CD4-positive, alpha-beta T cell treated with Interferon alpha-2 for 1 hour (primary cell): Measurements from ENCODE around the gene LRRK2.
"Not testable (repeated sequence)": the region's sequence is repeated elsewhere in the genome, so short reads cannot be mapped to it uniquely, and the experiment has no call there.

Source experiments
- DNase-seq, 2 donors: peaks; one replicate each; pipeline ENCODE4 v3.0.0-alpha.2; 2020 to 2022

Gene LRRK2

DNA sequence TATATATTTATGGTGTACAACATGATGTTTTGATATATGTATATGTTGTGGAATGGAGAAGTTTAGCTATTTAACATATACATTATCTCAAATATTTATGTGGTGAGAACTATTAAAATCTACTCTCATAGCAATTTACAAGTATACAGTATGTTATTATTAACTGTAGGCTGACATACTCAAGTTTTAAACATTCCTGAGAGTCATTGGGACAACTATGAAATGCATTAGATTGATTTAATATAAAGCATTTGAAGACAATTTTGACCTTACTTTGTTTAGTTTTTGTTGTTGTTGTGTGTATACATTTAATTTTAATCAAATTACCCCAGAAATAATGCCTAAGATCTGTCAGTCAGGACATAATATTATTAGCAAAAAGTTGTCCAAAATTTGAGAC, 99.5 kb downstream of the LRRK2 start:
- no peak for DNase-seq

DNA sequence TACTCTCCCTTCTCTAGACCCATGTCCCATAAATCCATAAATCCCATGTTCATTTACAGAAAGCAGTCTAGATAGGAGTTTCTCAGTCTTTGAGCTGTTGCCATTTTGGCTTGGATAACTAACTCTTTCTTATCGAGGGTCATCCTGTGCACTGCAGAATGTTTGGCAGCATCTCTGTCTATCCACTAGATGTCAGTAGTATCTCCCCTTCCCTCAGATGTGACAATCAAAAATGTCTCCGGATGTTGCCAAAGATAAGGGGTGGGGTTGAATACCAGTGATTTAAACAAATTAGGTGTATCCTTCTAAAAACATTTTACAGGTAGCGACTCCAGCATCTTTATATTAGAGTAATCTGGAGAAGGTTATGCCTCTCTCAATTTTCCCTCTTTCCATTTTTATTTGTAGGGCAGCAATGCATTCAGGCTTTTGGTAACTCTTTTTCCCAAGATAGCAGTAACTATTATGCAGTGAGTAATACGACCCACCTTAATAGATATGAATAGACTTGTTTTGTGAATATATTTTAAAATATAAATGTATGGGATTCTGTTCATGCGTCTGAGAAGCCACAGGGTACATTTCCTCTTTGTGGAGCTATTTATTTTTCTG, 100.7 kb downstream of the LRRK2 start:
- peak in 1 of 2 donors; percentile 13 for DNase-seq

DNA sequence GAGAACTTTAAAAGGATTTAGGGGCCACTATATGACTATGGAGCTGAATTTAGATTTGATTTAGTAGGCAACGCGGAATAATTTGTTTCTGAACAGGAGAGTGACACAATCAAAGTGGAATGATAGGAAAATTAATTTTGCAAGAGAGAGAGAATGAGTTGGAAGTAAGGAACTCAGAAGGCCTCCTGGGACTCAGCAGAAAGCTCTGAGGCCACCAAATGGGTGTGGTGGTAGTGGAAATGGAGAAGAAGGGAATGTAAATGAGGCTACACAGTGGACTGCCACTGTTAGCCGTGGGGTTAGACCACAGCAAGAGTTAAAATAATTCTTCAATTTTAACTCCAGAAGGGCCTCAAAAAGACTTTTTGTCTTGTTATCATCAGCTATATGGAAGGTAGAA, 102.7 kb downstream of the LRRK2 start:
- DNase-seq = no peak

DNA sequence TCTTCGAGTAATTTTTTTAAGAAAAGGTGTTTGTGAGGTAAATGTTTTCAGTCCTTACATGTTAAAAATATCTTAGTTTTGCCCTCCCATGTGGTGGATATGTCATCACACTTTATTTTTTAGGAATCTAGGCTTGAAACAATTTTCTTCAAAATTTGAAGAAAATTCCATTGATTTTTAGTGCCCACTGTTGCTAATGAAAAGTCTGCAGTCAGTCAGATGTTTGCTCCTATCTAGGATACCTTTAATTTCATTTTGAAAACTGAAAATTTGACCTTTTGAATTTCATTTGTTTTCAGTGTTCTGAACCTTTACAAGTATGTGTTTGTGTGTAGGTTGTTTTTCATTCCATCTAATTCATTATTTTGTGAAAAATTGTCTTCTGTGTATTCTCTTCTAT, 105.4 kb downstream of the LRRK2 start:
- no peak for DNase-seq

DNA sequence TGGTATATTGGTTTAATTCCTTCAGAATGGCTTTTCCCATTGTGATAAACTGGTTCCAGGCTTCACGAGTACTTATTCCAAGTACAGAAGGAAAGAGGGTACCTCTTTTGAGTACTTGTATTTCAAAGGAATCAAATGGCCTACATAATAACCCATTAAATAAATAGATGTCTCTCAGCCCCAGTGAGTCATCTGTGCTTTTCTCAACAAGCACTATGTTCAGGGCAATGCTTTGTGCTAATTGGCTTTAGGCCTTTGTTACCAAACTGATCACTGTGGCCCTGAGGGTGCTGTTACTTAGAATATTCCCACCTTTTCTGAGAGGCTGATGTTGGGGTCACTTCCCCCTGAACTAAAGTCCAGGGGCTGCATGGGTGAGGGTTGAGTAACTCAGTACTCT, 107.1 kb downstream of the LRRK2 start:
- no peak for DNase-seq

DNA sequence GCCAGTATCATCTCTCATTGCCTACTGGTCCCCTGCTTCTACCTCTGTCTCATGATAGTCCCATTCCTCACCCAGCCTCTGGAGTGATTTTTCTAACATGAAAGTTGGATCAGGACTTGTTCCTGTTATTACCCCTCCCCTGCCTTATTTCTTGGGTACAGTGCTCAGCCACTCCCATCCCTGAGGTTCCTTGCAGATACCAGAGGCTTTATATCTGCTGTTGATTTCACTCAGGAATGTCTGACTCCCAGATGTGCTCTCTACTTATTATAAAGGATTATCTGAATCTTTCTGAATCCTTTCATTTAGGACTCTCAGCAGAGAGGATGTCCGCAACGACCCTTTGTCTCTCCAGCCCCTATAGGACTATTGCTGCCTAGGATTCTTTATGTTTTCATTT, 111.2 kb downstream of the LRRK2 start:
- no peak for DNase-seq

DNA sequence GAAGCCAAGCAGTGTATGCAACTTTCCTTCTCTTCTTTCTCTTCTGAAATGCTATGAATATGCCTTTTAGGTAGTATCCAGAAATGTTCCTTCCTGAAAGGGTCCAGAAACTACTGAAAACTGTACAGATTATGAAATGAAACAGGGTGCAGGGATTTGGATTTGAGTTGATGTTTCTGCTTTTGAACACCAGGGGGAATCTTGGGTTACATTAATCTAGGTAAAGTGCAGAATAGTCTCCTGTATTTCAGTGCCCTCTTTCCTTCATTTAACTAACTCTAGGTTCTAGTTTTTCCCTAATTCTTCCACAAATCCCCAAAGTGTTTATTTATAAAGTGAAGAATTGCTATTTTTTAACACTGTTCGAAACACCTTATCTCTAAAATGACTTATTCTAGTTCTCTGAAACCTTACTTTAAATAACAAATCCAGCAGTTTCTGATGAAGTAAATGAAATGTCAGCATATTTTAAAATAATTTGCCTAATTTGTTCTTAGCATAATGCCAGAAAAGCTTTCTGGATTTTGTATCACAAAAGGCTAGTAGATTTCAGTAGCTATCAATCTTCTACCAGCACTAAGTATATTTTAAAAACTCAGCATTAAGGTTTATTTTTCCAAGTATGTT, 111.9 kb downstream of the LRRK2 start:
- no peak for DNase-seq

DNA sequence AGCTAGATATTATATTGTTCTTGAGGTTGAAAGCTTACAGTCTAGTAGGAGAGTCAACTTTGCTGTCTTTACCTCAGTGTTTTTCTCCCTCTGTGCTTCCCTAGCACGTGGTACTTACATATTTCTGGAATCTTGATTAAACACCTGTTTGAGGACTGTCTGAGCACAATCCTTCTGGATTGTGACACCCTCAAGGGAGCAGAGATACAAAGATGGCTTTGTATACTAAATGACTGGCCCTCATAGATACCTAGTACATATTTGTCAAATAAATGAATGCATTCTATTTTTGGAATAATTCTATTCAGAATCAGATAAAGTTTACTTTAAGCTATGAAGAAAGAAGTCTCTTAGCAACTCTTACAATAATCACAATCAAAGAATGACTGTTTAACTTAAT, 113.3 kb downstream of the LRRK2 start:
- DNase-seq = no peak

DNA sequence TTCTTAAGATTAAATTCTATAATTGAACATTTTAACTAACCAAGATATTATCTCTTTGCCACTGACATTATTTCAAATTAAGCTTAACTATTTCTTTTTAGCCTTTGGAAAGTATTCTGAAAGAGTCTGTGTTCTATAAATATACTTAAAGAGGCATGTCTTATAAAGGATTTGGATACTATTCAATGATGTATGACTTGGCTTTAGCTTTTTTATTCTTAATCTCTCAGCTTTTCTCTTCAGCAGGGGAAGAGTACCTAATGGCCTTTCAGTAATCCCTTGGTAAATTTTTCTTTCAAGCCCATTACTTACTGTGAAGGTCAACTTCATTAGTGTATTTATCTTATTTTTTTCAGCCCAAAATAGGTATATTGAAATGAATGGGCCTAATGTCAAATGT, 113.8 kb downstream of the LRRK2 start:
- DNase-seq = no peak

DNA sequence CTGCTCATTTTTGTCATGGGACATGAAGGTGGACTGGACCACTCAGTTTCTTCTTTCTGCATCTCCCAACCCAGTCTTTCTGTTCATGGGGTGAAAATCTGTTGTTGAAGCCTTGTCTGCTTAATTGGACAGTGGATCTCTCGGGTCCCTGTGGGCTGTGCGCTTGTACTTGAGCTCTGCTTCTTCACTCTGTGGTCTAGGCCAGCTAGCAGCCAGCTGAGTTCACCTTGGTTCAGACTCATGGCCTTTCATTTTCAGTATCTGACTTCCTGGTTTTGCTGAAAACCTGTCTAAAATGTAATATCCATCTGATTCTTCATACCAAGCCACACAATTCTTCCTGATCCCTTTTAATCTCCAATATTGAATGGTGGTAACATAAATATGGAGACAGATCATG, 117.2 kb downstream of the LRRK2 start:
- no peak for DNase-seq

DNA sequence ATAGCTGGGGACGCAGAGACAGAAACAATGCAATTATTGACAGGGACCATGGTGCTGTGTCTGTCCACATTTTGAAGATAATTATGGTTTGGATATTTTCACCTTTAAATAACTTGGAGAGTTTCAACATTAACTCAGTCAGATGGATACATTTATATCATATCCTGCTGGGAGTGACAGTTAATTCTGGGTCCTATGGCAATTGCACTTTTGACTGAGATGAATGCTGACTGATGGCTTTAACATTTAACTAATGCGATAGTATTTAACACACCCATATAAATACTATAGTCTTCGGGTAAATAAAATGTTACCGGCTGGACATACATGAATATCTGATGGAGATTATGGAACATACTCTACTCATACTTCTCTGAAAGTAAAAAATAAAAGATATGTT, 118.3 kb downstream of the LRRK2 start:
- no peak for DNase-seq

DNA sequence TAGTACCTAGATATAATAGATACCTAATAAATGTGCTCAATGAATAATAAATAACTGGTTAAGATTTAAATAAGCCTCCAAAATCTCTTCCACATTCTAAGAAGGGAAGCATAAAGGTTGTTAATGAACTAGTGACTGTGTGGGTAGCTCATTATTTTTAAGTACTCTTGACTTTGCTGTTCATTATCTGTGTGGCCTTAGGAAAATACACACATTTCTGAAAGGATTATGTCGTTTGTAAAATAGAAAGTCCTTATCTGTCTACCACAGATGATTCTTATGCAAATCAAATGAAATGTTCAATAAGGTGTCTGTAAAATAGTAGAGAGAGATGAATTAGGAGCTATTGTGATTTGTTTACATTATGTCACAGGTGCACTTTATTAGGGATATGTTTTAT, 119.5 kb downstream of the LRRK2 start:
- DNase-seq = no peak

DNA sequence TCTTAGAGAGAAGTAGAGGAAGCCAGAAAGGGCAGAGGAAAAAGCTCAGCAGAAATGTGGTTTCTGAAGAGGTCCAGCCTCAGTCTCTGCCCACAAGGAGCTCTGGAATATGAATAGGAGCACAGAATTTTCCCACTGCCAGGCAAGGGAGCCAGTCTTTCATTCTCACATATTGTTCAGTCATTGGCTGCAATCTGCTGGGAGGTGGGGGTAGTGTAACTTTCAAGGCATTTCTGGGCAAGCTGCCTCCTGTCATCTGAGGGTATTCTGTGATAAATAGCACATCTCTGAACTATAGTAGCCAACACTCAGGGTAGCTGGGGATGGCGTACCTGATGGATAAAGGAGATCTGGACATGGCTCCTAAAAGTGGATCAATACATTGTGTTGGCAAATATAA, 127.2 kb downstream of the LRRK2 start:
- no peak for DNase-seq

DNA sequence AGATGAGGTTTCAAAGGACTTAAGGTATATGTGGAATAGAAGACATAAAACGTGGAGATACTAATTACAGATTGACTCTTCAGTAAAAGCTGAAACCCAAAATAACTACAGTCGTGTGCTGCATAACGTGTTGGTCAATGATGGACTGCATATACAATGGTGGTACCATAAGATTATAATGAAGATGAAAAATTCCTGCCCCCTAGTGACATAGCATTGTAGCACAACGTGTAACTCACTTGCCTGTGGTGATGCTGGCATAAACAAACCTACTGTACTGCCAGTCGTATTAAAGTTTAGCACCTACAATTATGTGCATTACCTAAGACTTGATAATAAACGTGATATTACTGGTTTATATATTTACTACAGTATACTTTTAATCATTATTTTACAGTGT, 150.3 kb downstream of the LRRK2 start:
- DNase-seq = no peak

DNA sequence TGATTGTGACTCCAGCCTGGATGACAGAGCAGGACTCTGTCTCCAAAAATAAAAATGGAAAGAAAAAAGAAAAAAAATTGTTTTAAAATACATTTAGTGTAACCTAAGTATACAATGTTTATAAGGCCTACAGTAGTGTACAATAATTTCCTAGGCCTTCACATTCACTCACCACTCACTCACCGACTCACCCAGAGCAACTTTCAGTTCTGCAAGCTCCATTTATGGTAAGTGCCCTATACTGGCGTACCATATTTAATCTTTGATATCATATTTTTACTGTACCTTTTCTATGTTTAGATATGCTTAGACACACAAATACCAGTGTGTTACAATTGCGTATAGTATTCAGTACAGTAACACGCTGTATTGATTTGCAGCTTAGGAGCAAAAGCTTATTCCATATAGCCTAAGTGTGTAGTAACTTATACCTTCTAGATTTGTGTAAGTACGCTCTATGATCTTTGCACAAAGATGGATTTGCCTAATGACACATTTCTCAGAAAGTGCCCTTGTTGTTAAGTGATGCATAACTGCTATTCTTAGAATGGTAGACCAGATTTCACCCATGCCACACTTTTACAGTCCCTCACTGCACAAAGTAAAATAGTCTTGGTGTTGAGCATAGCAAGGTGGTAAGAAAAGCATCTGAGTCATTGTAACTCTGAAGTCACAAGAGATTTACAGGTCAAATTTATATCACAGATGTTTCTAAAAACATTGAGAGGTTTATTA, 151.9 kb downstream of the LRRK2 start:
- no peak for DNase-seq

DNA sequence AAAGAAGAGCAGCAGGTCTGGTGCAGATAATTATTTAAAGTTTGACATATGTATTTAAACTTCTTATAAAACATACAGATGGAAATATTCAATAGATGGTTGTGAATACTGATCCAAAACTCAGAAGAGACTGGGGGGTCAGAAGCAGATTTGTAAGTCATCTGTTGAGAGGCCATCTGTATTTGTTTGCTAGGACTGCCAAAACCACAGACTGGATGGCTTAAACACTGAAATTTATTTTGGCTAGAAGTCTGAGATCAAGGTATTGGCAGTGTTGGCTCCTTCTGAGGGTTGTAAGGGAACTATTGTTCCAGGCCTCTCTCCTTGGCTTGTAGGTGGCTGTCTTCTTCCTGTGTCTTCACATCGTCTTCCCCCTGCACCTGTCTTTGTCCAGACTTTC, 153.9 kb downstream of the LRRK2 start:
- no peak for DNase-seq

DNA sequence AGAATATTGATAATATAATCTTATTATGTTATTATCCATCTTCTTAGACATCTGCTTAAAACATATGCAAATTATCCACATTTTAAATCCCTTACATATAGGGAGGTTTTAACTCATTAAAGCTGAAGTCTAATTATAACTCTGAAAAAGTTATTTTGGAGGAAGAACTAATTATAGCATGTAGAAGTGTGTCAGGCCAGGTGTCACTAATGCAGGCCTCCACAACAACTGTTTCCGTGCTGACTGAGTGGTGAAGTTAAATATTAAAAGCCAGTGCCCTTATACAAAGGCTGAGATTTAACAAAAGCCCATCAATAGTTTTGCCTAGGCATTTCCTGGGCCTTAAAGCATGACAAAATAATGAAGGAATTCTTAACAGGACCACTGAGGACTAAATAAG, 157.4 kb downstream of the LRRK2 start:
- DNase-seq = no peak

DNA sequence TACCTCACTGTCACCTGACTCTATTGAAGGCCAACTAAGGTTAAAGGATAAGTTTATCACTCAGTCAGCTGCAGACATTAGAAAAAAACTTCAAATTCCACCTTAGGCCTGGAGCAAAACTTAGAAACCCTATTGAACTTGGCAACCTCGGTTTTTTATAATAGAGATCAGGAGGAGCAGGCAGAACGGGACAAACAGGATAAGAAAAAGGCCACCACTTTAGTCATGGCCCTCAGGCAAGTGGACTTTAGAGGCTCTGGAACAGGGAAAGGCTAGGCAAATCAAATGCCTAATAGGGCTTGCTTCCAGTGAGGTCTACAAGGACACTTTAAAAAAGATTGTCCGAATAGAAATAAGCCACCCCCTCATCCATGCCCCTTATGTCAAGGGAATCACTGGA, 162.5 kb downstream of the LRRK2 start:
- DNase-seq = not testable (repeated sequence)

DNA sequence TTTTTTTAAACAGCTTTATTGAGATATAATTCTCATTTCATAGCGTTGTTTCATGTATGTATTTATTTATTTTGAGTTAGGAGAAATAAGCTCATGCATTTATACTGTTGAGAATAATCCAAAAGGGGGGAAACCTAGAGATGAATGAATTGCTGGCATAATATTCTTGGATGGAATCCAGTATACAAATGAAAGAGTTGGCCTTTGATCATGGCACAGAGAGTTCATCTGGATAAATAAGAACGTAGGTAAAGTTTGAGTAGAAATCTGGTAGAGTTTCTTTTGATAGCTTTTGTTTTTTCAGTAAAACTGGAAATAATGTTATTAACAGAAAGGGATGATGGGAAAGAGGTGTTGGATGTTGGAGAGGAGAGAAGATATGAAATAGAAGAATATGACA, 166.2 kb downstream of the LRRK2 start:
- DNase-seq = no peak

DNA sequence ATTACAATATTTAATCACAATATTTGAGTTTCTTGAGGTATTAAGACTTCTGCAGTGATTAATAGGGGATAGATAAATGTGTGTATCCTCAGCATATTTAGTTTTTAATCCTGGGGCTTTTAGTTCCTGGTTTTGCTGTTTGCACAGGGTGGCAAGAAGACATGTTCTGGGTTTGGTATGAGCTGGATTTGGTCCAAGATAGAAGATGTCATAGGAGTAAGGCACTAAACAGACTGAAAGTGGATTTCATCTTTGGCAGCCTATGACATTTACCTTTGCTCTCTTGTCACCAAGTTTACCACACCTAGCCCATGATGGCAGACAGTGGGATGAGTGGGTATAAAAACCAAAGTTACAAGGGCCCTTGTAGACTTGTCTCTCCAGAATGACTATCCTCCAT, 168.2 kb downstream of the LRRK2 start:
- no peak for DNase-seq

DNA sequence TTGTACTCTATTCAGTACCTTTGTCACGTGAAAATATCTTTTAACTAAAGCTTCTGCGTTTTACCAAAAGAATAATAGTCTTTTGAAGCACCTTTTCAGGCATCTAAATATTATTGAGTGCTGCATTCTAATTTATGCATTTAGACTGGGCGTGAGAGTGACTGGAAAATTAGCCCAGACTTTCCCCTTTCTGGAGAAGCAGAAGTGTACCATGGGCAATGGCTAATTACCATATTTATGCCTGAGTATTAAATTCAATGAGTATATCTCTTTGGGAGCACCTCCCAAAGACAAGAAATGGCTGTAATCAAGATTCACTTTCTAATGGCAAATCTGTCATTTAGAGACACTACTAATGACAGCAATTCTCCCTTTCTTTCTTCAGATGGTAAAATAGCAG, 174.9 kb downstream of the LRRK2 start:
- DNase-seq = no peak

DNA sequence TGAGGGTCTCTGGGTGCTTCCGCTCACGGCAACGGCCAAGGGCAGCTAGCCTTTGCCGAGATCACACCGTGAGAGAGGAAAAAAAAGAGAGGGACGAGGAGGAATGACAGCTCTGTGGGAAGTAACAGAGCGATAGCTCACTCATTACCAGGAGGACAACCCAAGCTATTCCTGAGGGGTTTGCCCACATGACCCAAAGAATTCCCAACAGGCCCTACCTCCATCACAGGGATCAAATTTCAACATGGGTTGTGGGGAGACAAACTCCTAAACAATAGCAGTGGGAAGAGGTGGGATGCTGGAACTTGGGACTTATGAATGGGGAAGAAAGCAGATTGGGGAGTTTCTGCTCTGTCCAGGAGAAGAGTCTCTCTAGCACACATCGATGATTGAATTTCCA, 180.6 kb downstream of the LRRK2 start:
- no peak for DNase-seq
